Type B pancreatic cell (in vitro differentiated cells): Measurements from ENCODE around the gene TRABD. TPM values are rescaled to one million over a fixed set of nuclear protein-coding genes. Genes with fewer than 3 reads are reported as not detected.

Experiments
- DNase-seq: peaks from one replicate; pipeline ENCODE4 v3.0.0; 2021; ENCODE audit warnings: mixed read lengths; ENCODE audit not compliant: unreplicated experiment; ENCODE audit errors: extremely low spot score
- H3K27ac Mint-ChIP-seq: 2 replicates; pipeline ENCODE4 v1.8.0; 2021; ENCODE audit warnings: mild to moderate bottlenecking, mixed read lengths
- H3K27me3 Mint-ChIP-seq: 2 replicates; pipeline ENCODE4 v1.8.0; 2021; ENCODE audit warnings: mixed read lengths
- H3K36me3 Mint-ChIP-seq: 2 replicates; pipeline ENCODE4 v1.8.0; 2021; ENCODE audit warnings: mixed read lengths
- H3K4me1 Mint-ChIP-seq: one replicate; pipeline ENCODE4 v1.8.0; 2021; ENCODE audit warnings: mixed read lengths; ENCODE audit not compliant: unreplicated experiment
- H3K4me3 Mint-ChIP-seq: 2 replicates; pipeline ENCODE4 v1.8.0; 2021; ENCODE audit warnings: mild to moderate bottlenecking, mixed read lengths
- H3K9me3 Mint-ChIP-seq: 2 replicates; pipeline ENCODE4 v1.8.0; 2021; ENCODE audit warnings: mixed read lengths
- CTCF ChIP-seq: fragments of 200-600 bp; sonication (generic); conservative IDR thresholded peaks from 2 replicates; pipeline ENCODE4 v1.5.0; 2021; ENCODE audit warnings: antibody characterized with exemption, mild to moderate bottlenecking
- total RNA-seq: library from RNA; stranded (reverse); gene quantifications from 2 replicates; pipeline ENCODE4 v1.2.1, GENCODE V29; 2021; ENCODE audit warnings: low replicate concordance

Gene TRABD
- total RNA-seq, 1 donor from 2014 or later: 37.7 TPM

- no peak for TF ChIP-seq CTCF
- H3K4me1 Mint-ChIP-seq: no peaks in the 10 kb centered on the region
- no peak for DNase-seq
- no peaks in the 10 kb centered on the region for H3K9me3 Mint-ChIP-seq
- no peak overlapping the region for H3K4me3 Mint-ChIP-seq
- no peak overlapping the region for H3K27ac Mint-ChIP-seq
- H3K36me3 Mint-ChIP-seq: peaks cover 1% of the 10 kb centered on the region
- H3K27me3 Mint-ChIP-seq: no peaks in the 10 kb centered on the region
Observed at GRCh38 chr22:50219800-50220602, 34.3 kb downstream of the TRABD start.

GRCh38 chr22:50220603-50221409 is 35.1 kb downstream of the TRABD start:
- Mint-ChIP-seq H3K4me1 (no peaks in the 10 kb centered on the region), H3K9me3 (no peaks in the 10 kb centered on the region), H3K36me3 (no peaks in the 10 kb centered on the region), H3K4me3 (no peak overlapping the region), H3K27me3 (no peaks in the 10 kb centered on the region), H3K27ac (no peak overlapping the region)
- no peak for TF ChIP-seq CTCF
- no peak for DNase-seq

GRCh38 chr22:50221410-50222300 is 35.9 kb downstream of the TRABD start:
- Mint-ChIP-seq H3K36me3 (no peaks in the 10 kb centered on the region), H3K9me3 (no peaks in the 10 kb centered on the region), H3K4me1 (no peaks in the 10 kb centered on the region), H3K4me3 (no peak overlapping the region), H3K27me3 (no peaks in the 10 kb centered on the region), H3K27ac (no peak overlapping the region)
- no peak for DNase-seq
- no peak for TF ChIP-seq CTCF

- Mint-ChIP-seq H3K27me3 (no peaks in the 10 kb centered on the region), H3K4me3 (no peak overlapping the region), H3K4me1 (no peaks in the 10 kb centered on the region), H3K9me3 (no peaks in the 10 kb centered on the region), H3K36me3 (no peaks in the 10 kb centered on the region), H3K27ac (no peak overlapping the region)
- TF ChIP-seq CTCF: no peak
- DNase-seq: no peak
Observed at GRCh38 chr22:50222508-50222907, 36.8 kb downstream of the TRABD start.

- H3K9me3 Mint-ChIP-seq: no peaks in the 10 kb centered on the region
- H3K27ac Mint-ChIP-seq: no peak overlapping the region
- TF ChIP-seq CTCF: no peak
- no peaks in the 10 kb centered on the region for H3K27me3 Mint-ChIP-seq
- H3K4me3 Mint-ChIP-seq: no peak overlapping the region
- no peaks in the 10 kb centered on the region for H3K4me1 Mint-ChIP-seq
- no peak for DNase-seq
- H3K36me3 Mint-ChIP-seq: no peaks in the 10 kb centered on the region
Observed at GRCh38 chr22:50224071-50224470, 38.4 kb downstream of the TRABD start.
